GM23338 (cell line): ENCODE data around the gene WWOX. TPM values are rescaled to one million over a fixed set of nuclear protein-coding genes. Genes with fewer than 3 reads are reported as not detected.

Experiments
- ATAC-seq: fragments of 200-7000 bp; cut with Tn5 transposase; 3 replicates; pipeline ENCODE4 v1.9.1; 2020
- DNase-seq: peaks from one replicate; pipeline ENCODE4 v3.0.0-alpha.2; 2015; ENCODE audit warnings: low spot score
- H2AFZ ChIP-seq: fragments of 200-600 bp; sonication (generic); 2 replicates; pipeline ENCODE4 v1.8.0; 2016; ENCODE audit warnings: antibody characterized with exemption, mild to moderate bottlenecking, moderate library complexity
- H3F3A ChIP-seq: fragments of 200-600 bp; sonication (generic); replicated peaks from 2 replicates; pipeline ENCODE4 v1.8.0; 2017; ENCODE audit warnings: antibody characterized with exemption, mixed run types, low read depth
- H3K27ac ChIP-seq: fragments of 200-600 bp; sonication (generic); 2 replicates; pipeline ENCODE4 v1.6.1; 2016; ENCODE audit warnings: low read depth
- H3K27me3 ChIP-seq: fragments of 200-600 bp; sonication (generic); 2 replicates; pipeline ENCODE4 v1.8.0; 2016; ENCODE audit warnings: mild to moderate bottlenecking, mixed run types, moderate library complexity; ENCODE audit not compliant: insufficient read depth
- H3K36me3 ChIP-seq: fragments of 200-600 bp; sonication (generic); 2 replicates; pipeline ENCODE4 v1.8.0; 2016; ENCODE audit warnings: mild to moderate bottlenecking; ENCODE audit not compliant: insufficient read depth
- H3K4me1 ChIP-seq: fragments of 200-600 bp; sonication (generic); 2 replicates; pipeline ENCODE4 v1.8.0; 2016; ENCODE audit warnings: mild to moderate bottlenecking, moderate library complexity; ENCODE audit not compliant: insufficient read depth
- H3K4me2 ChIP-seq: fragments of 200-600 bp; sonication (generic); 2 replicates; pipeline ENCODE4 v1.7.1; 2017; ENCODE audit warnings: mixed run types
- H3K4me3 ChIP-seq: fragments of 200-600 bp; sonication (generic); 2 replicates; pipeline ENCODE4 v1.6.1; 2016; ENCODE audit warnings: mixed run types
- H3K79me2 ChIP-seq: fragments of 200-600 bp; sonication (generic); replicated peaks from 2 replicates; pipeline ENCODE4 v1.8.0; 2017; ENCODE audit warnings: mild to moderate bottlenecking; ENCODE audit not compliant: insufficient read depth
- H3K9me2 ChIP-seq: fragments of 200-600 bp; sonication (generic); 2 replicates; pipeline ENCODE4 v1.8.0; 2017; ENCODE audit not compliant: insufficient read depth
- H4K20me1 ChIP-seq: fragments of 200-600 bp; sonication (generic); replicated peaks from 2 replicates; pipeline ENCODE4 v1.8.0; 2017; ENCODE audit warnings: mild to moderate bottlenecking; ENCODE audit not compliant: insufficient read depth
- H3K27ac Mint-ChIP-seq: 2 replicates; pipeline ENCODE4 v1.8.0; 2020; ENCODE audit warnings: inconsistent platforms, mild to moderate bottlenecking, moderate library complexity, mixed read lengths
- H3K27me3 Mint-ChIP-seq: 3 replicates; pipeline ENCODE4 v1.8.0; 2022; ENCODE audit warnings: low read depth, mild to moderate bottlenecking, moderate library complexity, mixed read lengths, inconsistent platforms; ENCODE audit not compliant: insufficient read depth, poor library complexity
- H3K36me3 Mint-ChIP-seq: 3 replicates; pipeline ENCODE4 v1.8.0; 2021; ENCODE audit warnings: low read depth, mild to moderate bottlenecking, inconsistent platforms, moderate library complexity, mixed read lengths
- H3K4me1 Mint-ChIP-seq: 3 replicates; pipeline ENCODE4 v1.8.0; 2020; ENCODE audit warnings: mild to moderate bottlenecking, inconsistent platforms, mixed read lengths
- H3K4me3 Mint-ChIP-seq: 3 replicates; pipeline ENCODE4 v1.8.0; 2021; ENCODE audit warnings: moderate library complexity, mild to moderate bottlenecking, inconsistent platforms, mixed read lengths
- H3K9me3 Mint-ChIP-seq: 3 replicates; pipeline ENCODE4 v1.8.0; 2020; ENCODE audit warnings: moderate library complexity, mild to moderate bottlenecking, inconsistent platforms, mixed read lengths
- CREB1 ChIP-seq: fragments of 250-450 bp; sonication (Bioruptor Pico); IDR thresholded peaks from 2 replicates; pipeline ENCODE4 v1.5.0; 2020; ENCODE audit warnings: low read depth, mild to moderate bottlenecking, moderate library complexity
- EZH2phosphoT487 ChIP-seq: fragments of 200-600 bp; sonication (generic); IDR thresholded peaks from one replicate; pipeline ENCODE4 v1.8.1; 2018; ENCODE audit warnings: antibody characterized with exemption; ENCODE audit not compliant: unreplicated experiment
- JUNB ChIP-seq: IDR thresholded peaks from one replicate; pipeline ENCODE4 v1.6.1; 2016; ENCODE audit warnings: antibody characterized with exemption; ENCODE audit not compliant: unreplicated experiment
- POLR2AphosphoS5 ChIP-seq: IDR thresholded peaks from 2 replicates; pipeline ENCODE4 v1.6.1; 2016; ENCODE audit warnings: antibody characterized with exemption, low read depth
- STAT1 ChIP-seq: IDR thresholded peaks from one replicate; pipeline ENCODE4 v1.6.1; 2016; ENCODE audit warnings: antibody characterized with exemption; ENCODE audit not compliant: unreplicated experiment
- ZNF114 ChIP-seq: fragments of 250-450 bp; sonication (Bioruptor Pico); IDR thresholded peaks from 2 replicates; pipeline ENCODE4 v1.5.0; 2020; ENCODE audit warnings: mild to moderate bottlenecking, moderate library complexity
- ZNF331 ChIP-seq: fragments of 250-450 bp; sonication (Bioruptor Pico); IDR thresholded peaks from 2 replicates; pipeline ENCODE4 v1.5.0; 2020; ENCODE audit warnings: low read depth, mild to moderate bottlenecking, moderate library complexity
- polyA plus RNA-seq: library from polyadenylated mRNA; unstranded; fragments of >200 nt; fragmentation: Nextera tagmentation; extraction: Ambion mirVana; gene quantifications from 2 replicates; pipeline ENCODE4 v1.2.1, GENCODE V29; 2016
- total RNA-seq: library from RNA; depleted of rRNA; stranded (reverse); fragments of >200 nt; shearing (Covaris generic); gene quantifications from 2 replicates; pipeline ENCODE4 v1.2.3, GENCODE V29; 2014

Gene WWOX
- total and polyA plus RNA-seq, 2 experiments from 2014 or later, result 10.0 to 19.3 TPM

DNA sequence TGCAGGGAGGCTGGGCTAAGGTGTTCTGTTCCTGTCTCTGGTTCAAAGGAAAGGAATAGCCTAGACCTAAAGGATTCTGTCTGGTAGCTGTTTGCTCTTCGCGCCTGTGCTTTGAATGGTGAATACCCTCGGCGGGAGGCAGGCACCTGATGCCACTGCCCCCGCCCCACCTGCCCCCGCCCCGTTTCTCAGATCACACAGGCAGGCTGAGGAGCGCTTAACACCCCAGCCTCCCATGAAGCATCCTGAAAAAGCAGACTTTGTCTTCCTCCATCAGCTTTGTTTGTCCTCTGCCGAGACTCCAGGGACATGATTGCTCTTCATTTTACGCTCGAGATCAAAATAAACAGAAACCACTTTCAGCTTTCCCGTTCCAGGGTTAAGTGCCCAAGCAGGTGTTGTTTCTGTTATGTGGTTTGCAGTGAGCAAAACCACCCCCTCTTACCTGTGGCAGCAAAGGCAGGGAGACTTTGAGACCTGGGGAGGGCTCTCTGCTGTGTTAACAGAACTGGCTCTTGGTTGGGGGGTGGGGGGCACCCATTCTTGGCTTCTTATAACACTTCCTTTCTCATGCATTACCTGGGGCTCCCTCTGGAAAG lies 452.1 kb downstream of the WWOX start:
- H3K4me1 ChIP-seq, result peaks cover 35% of the 10 kb centered on the region
- H2AFZ ChIP-seq, result peak overlapping the region; percentile 90
- H4K20me1 ChIP-seq, result no peaks in the 10 kb centered on the region
- H3K79me2 ChIP-seq, result no peaks in the 10 kb centered on the region
- Mint-ChIP-seq H3K4me1 (peaks cover 41% of the 10 kb centered on the region), H3K9me3 (no peaks in the 10 kb centered on the region), H3K27me3 (no peaks in the 10 kb centered on the region), H3K36me3 (no peaks in the 10 kb centered on the region), H3K27ac (no peak overlapping the region), H3K4me3 (peak overlapping the region; percentile 30; the same call in 2 of the 3 replicates)
- H3K9me2 ChIP-seq, result no peaks in the 10 kb centered on the region
- H3K4me2 ChIP-seq, result peak overlapping the region; percentile 67
- H3K27ac ChIP-seq, result peak overlapping the region; percentile 52; the same call in 1 of the 2 replicates
- DNase-seq (peak; percentile 71), ATAC-seq (peak; percentile 89)
- no peaks in the 10 kb centered on the region for H3K36me3 ChIP-seq
- H3F3A ChIP-seq, result no peaks in the 10 kb centered on the region
- peak overlapping the region; percentile 29; the same call in 1 of the 2 replicates for H3K4me3 ChIP-seq
- H3K27me3 ChIP-seq, result no peaks in the 10 kb centered on the region
- no peak for TF ChIP-seq ZNF114 (CRISPR knock-in tag)

GRCh38 chr16:78552106-78552675 lies 452.7 kb downstream of the WWOX start:
- peak overlapping the region; percentile 67; the same call in 1 of the 2 replicates for H3K4me2 ChIP-seq
- no peak for DNase-seq
- peak overlapping the region; percentile 90; the same call in 1 of the 2 replicates for H2AFZ ChIP-seq
- H3K79me2 ChIP-seq, result no peaks in the 10 kb centered on the region
- H4K20me1 ChIP-seq, result no peaks in the 10 kb centered on the region
- no peak overlapping the region for H3K27ac ChIP-seq
- H3F3A ChIP-seq, result no peaks in the 10 kb centered on the region
- ATAC-seq, result no peak
- H3K36me3 Mint-ChIP-seq, result no peaks in the 10 kb centered on the region
- H3K27me3 Mint-ChIP-seq, result no peaks in the 10 kb centered on the region
- no peaks in the 10 kb centered on the region for H3K36me3 ChIP-seq
- no peak overlapping the region for H3K27ac Mint-ChIP-seq
- peaks cover 35% of the 10 kb centered on the region for H3K4me1 ChIP-seq
- TF ChIP-seq POLR2AphosphoS5 (no peak), STAT1 (no peak), EZH2phosphoT487 (no peak), CREB1 (CRISPR knock-in tag) (no peak)
- H3K27me3 ChIP-seq, result no peaks in the 10 kb centered on the region
- no peaks in the 10 kb centered on the region for H3K9me2 ChIP-seq
- no peak overlapping the region for H3K4me3 ChIP-seq
- no peaks in the 10 kb centered on the region for H3K9me3 Mint-ChIP-seq
- H3K4me1 Mint-ChIP-seq, result peaks cover 41% of the 10 kb centered on the region
- H3K4me3 Mint-ChIP-seq, result peak overlapping the region; percentile 30; the same call in 2 of the 3 replicates

DNA sequence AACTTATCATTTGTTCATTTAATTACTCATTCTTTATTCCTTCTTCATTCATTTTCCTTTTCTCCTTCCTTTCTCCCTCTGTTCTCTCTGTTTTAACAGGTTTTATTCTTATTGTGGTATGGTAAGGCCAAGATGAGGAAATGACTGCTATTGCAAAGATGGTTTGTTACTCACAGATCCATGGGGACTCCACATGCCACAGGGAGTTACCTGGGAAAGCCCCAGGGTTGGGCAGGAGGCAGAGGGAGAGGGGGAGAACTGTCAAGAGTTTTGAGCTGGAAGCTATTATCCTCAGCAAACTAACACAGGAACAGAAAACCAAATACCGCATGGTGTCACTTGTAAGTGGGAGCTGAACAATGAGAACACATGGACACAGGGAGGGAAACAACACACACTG lies 453.3 kb downstream of the WWOX start:
- TF ChIP-seq EZH2phosphoT487 (no peak), JUNB (no peak), POLR2AphosphoS5 (no peak), STAT1 (no peak), ZNF114 (CRISPR knock-in tag) (no peak), ZNF331 (no peak)
- Histone ChIP-seq H3K4me1 (peaks cover 35% of the 10 kb centered on the region), H3K27me3 (no peaks in the 10 kb centered on the region), H3K4me2 (no peak overlapping the region), H3K4me3 (no peak overlapping the region), H4K20me1 (no peaks in the 10 kb centered on the region), H3K27ac (no peak overlapping the region), H3K9me2 (no peaks in the 10 kb centered on the region), H3F3A (no peaks in the 10 kb centered on the region), H3K79me2 (no peaks in the 10 kb centered on the region), H3K36me3 (no peaks in the 10 kb centered on the region), H2AFZ (no peak overlapping the region)
- Mint-ChIP-seq H3K4me3 (no peak overlapping the region), H3K27me3 (no peaks in the 10 kb centered on the region), H3K4me1 (peaks cover 41% of the 10 kb centered on the region), H3K36me3 (no peaks in the 10 kb centered on the region), H3K9me3 (no peaks in the 10 kb centered on the region), H3K27ac (no peak overlapping the region)
- no peak for DNase-seq
- ATAC-seq, result no peak
